IMR-90 (cell line): ENCODE data around the gene TUBG2. TPM values are rescaled to one million over a fixed set of nuclear protein-coding genes. Genes with fewer than 3 reads are reported as not detected.

Experiments used
- ATAC-seq: fragments of 200-7000 bp; cut with Tn5 transposase; 2 replicates; pipeline ENCODE4 v1.9.1; 2020; ENCODE audit warnings: low read depth, mild to moderate bottlenecking, moderate library complexity
- BruUV-seq: library from RNA; stranded (reverse); fragments of 400-500 nt; replicated peaks from 2 replicates; lab custom pipeline; 2021; lab: Mats Ljungman, UMichigan
- CTCF ChIA-PET: fragments of 300-600 bp; formaldehyde crosslinking; extraction: SDS; loops from one replicate; lab custom pipeline; 2021; ENCODE audit warnings: antibody characterized with exemption; lab: Yijun Ruan, JAX
- POLR2A ChIA-PET: fragments of 300-600 bp; sonication (Branson Sonifier 250); formaldehyde crosslinking; loops from one replicate; lab custom pipeline; 2022; ENCODE audit warnings: antibody characterized with exemption; ENCODE audit not compliant: unreplicated experiment; lab: Charles Lee
- DNase-seq: peaks from one replicate; pipeline ENCODE4 v3.0.0; 2013
- H2AFZ ChIP-seq: replicated peaks from 2 replicates; pipeline ENCODE3; 2013; ENCODE audit warnings: low read length, mild to moderate bottlenecking; ENCODE audit not compliant: poor library complexity
- H2AK5ac ChIP-seq: 2 replicates; pipeline ENCODE4 v1.6.1; 2013; ENCODE audit warnings: low read depth, low read length, inconsistent platforms
- H2AK9ac ChIP-seq: replicated peaks from 2 replicates; pipeline ENCODE3; 2013; ENCODE audit warnings: mild to moderate bottlenecking, low read depth, low read length, moderate library complexity; ENCODE audit not compliant: poor library complexity
- H2BK120ac ChIP-seq: 2 replicates; pipeline ENCODE4 v1.6.1; 2013; ENCODE audit warnings: low read depth, low read length, inconsistent platforms
- H2BK15ac ChIP-seq: 3 replicates; pipeline ENCODE4 v1.6.1; 2013; ENCODE audit warnings: low read depth, low read length, inconsistent platforms
- H2BK20ac ChIP-seq: 2 replicates; pipeline ENCODE4 v1.6.1; 2013; ENCODE audit warnings: low read depth, mild to moderate bottlenecking, inconsistent platforms, low read length, moderate library complexity
- H2BK5ac ChIP-seq: 2 replicates; pipeline ENCODE4 v1.6.1; 2013; ENCODE audit warnings: mild to moderate bottlenecking, low read depth, low read length, inconsistent platforms; ENCODE audit not compliant: poor library complexity, severe bottlenecking
- H3K14ac ChIP-seq: replicated peaks from 2 replicates; pipeline ENCODE4 v1.6.1; 2013; ENCODE audit warnings: low read depth, low read length, inconsistent platforms
- H3K18ac ChIP-seq: 2 replicates; pipeline ENCODE4 v1.6.1; 2013; ENCODE audit warnings: low read depth, low read length, control low read depth
- H3K23ac ChIP-seq: 2 replicates; pipeline ENCODE4 v1.6.1; 2013; ENCODE audit warnings: low read depth, low read length, inconsistent platforms
- H3K27ac ChIP-seq: 2 replicates; pipeline ENCODE4 v1.5.1; 2013; ENCODE audit warnings: mild to moderate bottlenecking, control low read depth, low read length; ENCODE audit not compliant: insufficient read depth
- H3K27me3 ChIP-seq: 2 replicates; pipeline ENCODE4 v1.6.1; 2013; ENCODE audit warnings: low read length; ENCODE audit not compliant: control insufficient read depth, insufficient read depth
- H3K36me3 ChIP-seq: 2 replicates; pipeline ENCODE4 v1.6.1; 2013; ENCODE audit warnings: low read length, mixed read lengths; ENCODE audit not compliant: control insufficient read depth, insufficient read depth
- H3K4ac ChIP-seq: 2 replicates; pipeline ENCODE4 v1.6.1; 2013; ENCODE audit warnings: low read depth, low read length, inconsistent platforms
- H3K4me1 ChIP-seq: 2 replicates; pipeline ENCODE4 v1.6.1; 2013; ENCODE audit warnings: low read length, mixed read lengths; ENCODE audit not compliant: control insufficient read depth, insufficient read depth
- H3K4me2 ChIP-seq: 2 replicates; pipeline ENCODE4 v1.6.1; 2013; ENCODE audit warnings: low read depth, mild to moderate bottlenecking, control low read depth, low read length, moderate library complexity
- H3K4me3 ChIP-seq: 2 replicates; pipeline ENCODE4 v1.5.1; 2013; ENCODE audit warnings: low read depth, mild to moderate bottlenecking, control low read depth, low read length, moderate library complexity; ENCODE audit not compliant: insufficient read depth
- H3K56ac ChIP-seq: 2 replicates; pipeline ENCODE4 v1.6.1; 2013; ENCODE audit warnings: low read length, inconsistent platforms; ENCODE audit not compliant: insufficient read depth; ENCODE audit errors: extremely low read depth
- H3K79me1 ChIP-seq, 2 experiments: 2 replicates each; pipeline ENCODE4 v1.6.1; 2013; ENCODE audit warnings: low read length in 2 of 2, inconsistent platforms in 1 of 2, low read depth in 1 of 2
- H3K9ac ChIP-seq: 2 replicates; pipeline ENCODE4 v1.6.1; 2013; ENCODE audit warnings: low read depth, low read length, control low read depth
- H3K9me1 ChIP-seq: 2 replicates; pipeline ENCODE4 v1.6.1; 2013; ENCODE audit warnings: low read length, inconsistent platforms; ENCODE audit not compliant: insufficient read depth
- H3K9me3 ChIP-seq: 2 replicates; pipeline ENCODE4 v1.6.1; 2013; ENCODE audit warnings: low read length; ENCODE audit not compliant: control insufficient read depth, insufficient read depth
- H4K20me1 ChIP-seq: 2 replicates; pipeline ENCODE4 v1.6.1; 2013; ENCODE audit warnings: low read length, inconsistent platforms; ENCODE audit not compliant: insufficient read depth
- H4K5ac ChIP-seq: 2 replicates; pipeline ENCODE4 v1.6.1; 2013; ENCODE audit warnings: mild to moderate bottlenecking, low read depth, low read length, control low read depth
- H4K8ac ChIP-seq, 2 experiments: 2 replicates each; pipeline ENCODE4 v1.6.1; 2013; ENCODE audit warnings: low read depth in 2 of 2, low read length in 2 of 2, control low read depth in 1 of 2, inconsistent platforms in 1 of 2
- H4K91ac ChIP-seq: 2 replicates; pipeline ENCODE4 v1.6.1; 2013; ENCODE audit warnings: low read depth, low read length, inconsistent platforms; ENCODE audit not compliant: insufficient read depth
- BHLHE40 ChIP-seq: fragments of 150-350 bp; IDR thresholded peaks from 2 replicates; pipeline ENCODE4 v1.6.1; 2016; ENCODE audit warnings: mild to moderate bottlenecking, low read depth, low read length
- CHD1 ChIP-seq: IDR thresholded peaks from 2 replicates; pipeline ENCODE4 v1.6.1; 2012; ENCODE audit warnings: low read depth, low read length, improper control_type of control experiment
- MXI1 ChIP-seq: IDR thresholded peaks from 2 replicates; pipeline ENCODE4 v1.6.1; 2012; ENCODE audit warnings: low read depth, mild to moderate bottlenecking, low read length, moderate library complexity, borderline replicate concordance
- RAD21 ChIP-seq: IDR thresholded peaks from 2 replicates; pipeline ENCODE4 v1.6.1; 2012; ENCODE audit warnings: low read length, improper control_type of control experiment
- RFX5 ChIP-seq: IDR thresholded peaks from 2 replicates; pipeline ENCODE4 v1.8.0; 2012; ENCODE audit warnings: low read depth, mild to moderate bottlenecking, low read length, moderate library complexity
- WGBS, 2 experiments: methylation state at CpG; one replicate each; pipeline versions ENCODE4 v1.1.5 to v1.1.7; 2013; ENCODE audit warnings: missing lambda C conversion rate in 2 of 2; ENCODE audit not compliant: insufficient read length in 1 of 2; ENCODE audit errors: extremely low coverage in 2 of 2; 5-methylcytosine and 5-hydroxymethylcytosine counted together
- dilution Hi-C: fragments of 300-500 bp; cut with HindIII; formaldehyde crosslinking; loops from one replicate; pipeline ENCODE4 v1.14.3; 2018; ENCODE audit warnings: low sequenced_read_pairs; ENCODE audit not compliant: unreplicated experiment
- in situ Hi-C: fragments of 300-500 bp; cut with MboI; formaldehyde crosslinking; loops from 3 replicates; pipeline ENCODE4 v1.14.3; 2019; ENCODE audit warnings: low sequenced_read_pairs, inconsistent platforms, mixed read lengths
- intact Hi-C: fragments of 100-400 bp; cut with micrococcal nuclease; formaldehyde crosslinking; loops from 2 replicates; pipeline ENCODE4 v1.10.0; 2022
- polyA plus RNA-seq, 3 experiments: library from polyadenylated mRNA; depleted of rRNA; stranded (reverse); fragments of >200 nt; gene quantifications; 2 replicates each; pipeline ENCODE4 v1.2.3, GENCODE V29; 2012; ENCODE audit warnings: low replicate concordance in 1 of 3
- total RNA-seq: library from RNA; depleted of rRNA; stranded (reverse); fragments of >200 nt; gene quantifications from 2 replicates; pipeline ENCODE4 v1.2.3, GENCODE V29; 2012

The TUBG2 gene
- total and polyA plus RNA-seq, 2 of the 4 experiments (the other 2 are of a cell fraction): 3.6 to 24.6 TPM

DNA sequence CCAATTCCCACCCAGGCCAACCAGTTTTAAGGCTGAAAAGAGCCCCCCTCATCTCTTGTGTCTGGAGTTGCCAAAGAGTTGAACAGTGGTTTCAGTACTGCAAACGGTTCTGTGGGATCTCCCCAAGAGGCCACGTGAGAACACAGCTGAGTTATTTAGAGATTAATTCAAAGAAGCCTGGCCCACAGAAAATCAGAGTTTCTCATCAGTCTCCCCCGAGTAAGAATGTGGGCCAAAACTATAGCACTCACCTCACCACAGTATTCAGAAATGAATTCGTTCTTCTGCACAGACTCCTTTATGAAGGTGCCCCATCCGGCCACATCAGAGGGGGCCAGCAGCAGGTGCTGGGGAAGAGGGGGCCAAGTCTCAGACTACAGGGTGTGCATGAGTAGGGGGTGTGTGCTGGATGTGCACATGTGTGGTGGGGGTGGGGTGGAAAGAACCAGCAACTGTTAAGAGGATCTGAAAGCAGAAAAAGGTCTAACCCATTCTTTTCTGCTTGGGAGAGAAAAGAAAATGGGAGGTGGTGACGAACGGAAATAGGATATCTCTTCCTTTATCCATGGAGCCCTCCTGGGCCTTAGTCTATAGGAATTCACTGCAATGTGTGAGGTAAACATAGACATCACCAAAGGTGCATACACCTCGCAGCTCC lies 45.9 kb downstream of the TUBG2 start:
- ChIA-PET CTCF (interaction anchor here (0.6 kb wide), 1 partner anchor 21 kb away, joined by 5 read pairs; no protein-coding TSS in a partner anchor), POLR2A (no interaction called here)
- H3K36me3 ChIP-seq: peaks cover 68% of the 10 kb centered on the region
- H3K56ac ChIP-seq: no peak overlapping the region
- H2BK15ac ChIP-seq: no peak overlapping the region
- no peak overlapping the region for H3K9ac ChIP-seq
- no peak overlapping the region for H3K27ac ChIP-seq
- in situ Hi-C loops (no loop called here), intact Hi-C loops (no loop called here), dilution Hi-C loops (no loop called here)
- no peaks in the 10 kb centered on the region for H3K4me1 ChIP-seq
- H3K4me3 ChIP-seq: no peak overlapping the region
- H3K9me3 ChIP-seq: no peaks in the 10 kb centered on the region
- H4K5ac ChIP-seq: no peak overlapping the region
- no peak for TF ChIP-seq RAD21
- no peak for TF ChIP-seq BHLHE40
- TF ChIP-seq CHD1: no peak
- no peak for TF ChIP-seq MXI1
- no peak for TF ChIP-seq RFX5
- no peak overlapping the region for H3K4ac ChIP-seq
- H3K27me3 ChIP-seq: no peaks in the 10 kb centered on the region
- no TSS peak for BruUV-seq
- 80% methylated on average over 1 of the region's 8 CpGs; no CpG with 5 or more reads in 1 of the 2 experiments for WGBS, 2 experiments
- no peak overlapping the region for H3K4me2 ChIP-seq
- no peak overlapping the region for H3K14ac ChIP-seq
- no peaks in the 10 kb centered on the region for H4K20me1 ChIP-seq
- no peak overlapping the region for H2AK5ac ChIP-seq
- no peak overlapping the region for H2BK20ac ChIP-seq
- H3K9me1 ChIP-seq: no peaks in the 10 kb centered on the region
- no peak overlapping the region for H3K23ac ChIP-seq
- no peak overlapping the region for H4K8ac ChIP-seq
- ATAC-seq: no peak
- no peak overlapping the region for H4K91ac ChIP-seq
- H2AFZ ChIP-seq: no peak overlapping the region
- H3K79me1 ChIP-seq: no peaks in the 10 kb centered on the region
- DNase-seq: no peak
- no peak overlapping the region for H2AK9ac ChIP-seq
- H3K18ac ChIP-seq: no peak overlapping the region
- no peak overlapping the region for H2BK5ac ChIP-seq
- no peak overlapping the region for H2BK120ac ChIP-seq
